Lower leg skin (tissue), 3 donors: Measurements from ENCODE around the gene MRTO4.
"Not testable (repeated sequence)": the region's sequence is repeated elsewhere in the genome, so short reads cannot be mapped to it uniquely, and the experiment has no call there.

ENCODE experiments used
- CTCF ChIP-seq, 3 donors: fragments of 450-650 bp; IDR thresholded peaks; one replicate each; pipeline ENCODE4 v1.5.1; 2016; ENCODE audit warnings: antibody characterized with exemption in 3 of 3, mild to moderate bottlenecking in 3 of 3, moderate library complexity in 2 of 3
- POLR2A ChIP-seq, 2 donors: fragments of 450-650 bp; IDR thresholded peaks; one replicate each; pipeline ENCODE4 v1.6.1; 2016 to 2017; ENCODE audit warnings: antibody characterized with exemption in 2 of 2, mild to moderate bottlenecking in 1 of 2, moderate library complexity in 1 of 2

DNA sequence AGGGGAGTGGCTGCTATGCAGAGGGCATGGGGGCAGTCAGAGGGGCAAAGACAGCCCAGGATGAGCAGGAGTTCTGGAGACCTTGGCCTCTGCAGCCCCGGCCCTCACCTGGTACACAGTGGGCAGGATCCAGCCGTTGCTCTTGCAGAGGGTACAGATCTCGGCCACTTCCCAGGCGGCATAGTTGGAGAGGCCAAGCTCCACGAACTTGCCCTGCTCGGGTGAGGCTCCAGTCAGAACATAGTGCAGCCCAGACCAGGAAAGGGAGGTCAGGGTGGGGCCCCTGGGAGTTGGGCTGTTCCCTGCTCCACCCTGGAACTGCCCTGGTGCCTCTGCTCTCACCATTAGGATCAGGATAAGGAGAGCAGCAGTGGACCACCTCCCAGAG lies 18.7 kb downstream of the MRTO4 start:
- not testable (repeated sequence) for TF ChIP-seq CTCF, POLR2A (IDR thresholded peaks at IDR 0.05)
